ENCODE results near the gene AKR1C4. TPM values are rescaled to one million over a fixed set of nuclear protein-coding genes. Genes with fewer than 3 reads are reported as not detected.

Gene AKR1C4
- total RNA-seq, 1 donor from 2014 or later: not detected

DNA sequence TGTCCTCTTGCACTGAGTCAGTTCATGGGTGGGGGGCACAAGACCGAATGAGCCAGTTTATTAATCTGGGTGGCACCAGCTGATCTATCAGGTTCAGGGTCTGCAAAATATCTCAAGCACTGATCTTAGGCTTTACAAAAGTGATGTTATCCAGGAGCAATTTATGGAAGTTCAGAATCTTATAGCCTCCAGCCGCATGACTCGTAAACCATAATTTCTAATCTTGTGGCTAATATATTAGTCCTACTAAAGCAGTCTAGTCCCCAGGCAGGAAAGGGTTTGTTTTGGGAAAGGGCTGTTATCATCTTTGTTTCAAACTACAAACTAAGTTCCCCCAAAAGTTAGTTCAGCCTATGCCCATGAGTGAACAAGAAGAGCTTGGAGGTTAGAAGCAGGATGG lies 45.6 kb upstream of the AKR1C4 start:
- Mint-ChIP-seq H3K9me3 (peaks cover 22% of the 10 kb centered on the region), H3K36me3 (ENCODE audit: low read depth) (peaks cover 2% of the 10 kb centered on the region), H3K4me3 (no peak overlapping the region), H3K27ac (ENCODE audit: unreplicated experiment) (no peak overlapping the region), H3K27me3 (ENCODE audit: low read depth) (no peaks in the 10 kb centered on the region), H3K4me1 (no peaks in the 10 kb centered on the region)
- no peak for TF ChIP-seq CTCF (conservative IDR thresholded peaks at IDR 0.05)
- DNase-seq (ENCODE audit: low read depth, low spot score): no peak

DNA sequence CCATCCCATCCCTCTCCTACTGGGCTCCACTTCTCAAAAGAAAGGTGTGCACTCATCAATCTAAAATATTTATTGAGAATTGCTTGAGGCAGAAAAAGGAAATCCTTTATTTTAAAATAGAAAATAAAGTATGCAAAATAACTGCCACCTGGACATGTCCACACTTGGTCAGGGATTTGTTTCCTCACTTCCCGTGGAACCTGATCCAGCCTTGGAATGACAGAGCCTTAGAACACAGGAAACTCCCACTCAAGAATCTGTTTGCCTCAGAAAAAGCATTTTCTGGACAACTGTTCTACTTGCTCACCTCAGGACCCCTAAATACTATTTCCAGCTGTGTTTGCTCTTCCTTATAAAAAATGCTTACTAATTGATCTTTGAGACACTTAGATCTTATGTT lies 40.7 kb upstream of the AKR1C4 start:
- no peak overlapping the region for H3K27ac Mint-ChIP-seq (ENCODE audit: unreplicated experiment)
- H3K36me3 Mint-ChIP-seq (ENCODE audit: low read depth): peaks cover 6% of the 10 kb centered on the region
- H3K4me1 Mint-ChIP-seq: no peaks in the 10 kb centered on the region
- no peak for DNase-seq (ENCODE audit: low read depth, low spot score)
- H3K9me3 Mint-ChIP-seq: peaks cover 13% of the 10 kb centered on the region
- no peak for TF ChIP-seq CTCF (conservative IDR thresholded peaks at IDR 0.05)
- no peak overlapping the region for H3K4me3 Mint-ChIP-seq
- no peaks in the 10 kb centered on the region for H3K27me3 Mint-ChIP-seq (ENCODE audit: low read depth)

DNA sequence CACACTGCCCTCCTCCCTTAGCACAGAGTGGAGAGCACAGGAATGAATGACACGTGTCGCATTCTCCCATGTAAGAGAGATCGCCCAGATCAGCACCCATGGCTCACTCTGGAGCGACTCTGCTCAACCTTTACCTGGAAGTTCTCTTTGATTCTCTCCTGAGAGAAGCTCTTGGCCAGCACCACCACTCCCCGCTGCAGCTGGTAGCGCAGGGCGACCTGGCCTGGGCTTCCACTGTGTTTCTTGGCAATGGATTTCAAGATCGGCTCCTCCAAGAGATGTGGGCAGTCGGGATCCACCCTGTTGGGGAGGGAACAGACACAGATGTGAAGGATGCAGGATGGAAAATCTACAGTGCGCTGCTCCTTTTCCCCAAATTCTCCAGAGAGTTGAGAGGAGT lies 39.1 kb upstream of the AKR1C4 start:
- DNase-seq (ENCODE audit: low read depth, low spot score): no peak
- H3K27ac Mint-ChIP-seq (ENCODE audit: unreplicated experiment): no peak overlapping the region
- H3K9me3 Mint-ChIP-seq: peaks cover 19% of the 10 kb centered on the region
- TF ChIP-seq CTCF (conservative IDR thresholded peaks at IDR 0.05): no peak
- no peak overlapping the region for H3K4me3 Mint-ChIP-seq
- H3K27me3 Mint-ChIP-seq (ENCODE audit: low read depth): no peaks in the 10 kb centered on the region
- peaks cover 4% of the 10 kb centered on the region for H3K36me3 Mint-ChIP-seq (ENCODE audit: low read depth)
- no peaks in the 10 kb centered on the region for H3K4me1 Mint-ChIP-seq

DNA sequence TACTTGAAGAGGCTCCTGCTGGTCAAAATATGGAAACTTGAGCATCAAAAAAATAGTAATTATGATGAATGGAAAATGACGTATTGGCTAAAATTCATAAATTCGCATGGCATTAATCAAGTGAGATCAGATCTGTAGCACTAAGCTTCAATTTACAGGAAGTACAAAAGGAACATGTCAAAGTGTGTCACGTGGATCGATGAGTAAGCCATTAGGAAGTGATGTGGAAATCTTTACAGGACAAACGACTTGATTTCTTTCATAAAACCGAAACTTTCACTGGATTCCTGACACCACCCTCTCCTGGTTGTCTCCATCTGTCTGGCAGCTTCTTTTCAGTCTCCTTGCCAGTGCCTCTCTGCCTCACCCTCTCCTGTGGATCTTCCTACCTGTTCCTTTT lies 37.5 kb upstream of the AKR1C4 start:
- no peak overlapping the region for H3K27ac Mint-ChIP-seq (ENCODE audit: unreplicated experiment)
- no peaks in the 10 kb centered on the region for H3K4me1 Mint-ChIP-seq
- no peak for DNase-seq (ENCODE audit: low read depth, low spot score)
- H3K4me3 Mint-ChIP-seq: no peak overlapping the region
- peaks cover 9% of the 10 kb centered on the region for H3K36me3 Mint-ChIP-seq (ENCODE audit: low read depth)
- TF ChIP-seq CTCF (conservative IDR thresholded peaks at IDR 0.05): no peak
- H3K9me3 Mint-ChIP-seq: peaks cover 27% of the 10 kb centered on the region
- no peaks in the 10 kb centered on the region for H3K27me3 Mint-ChIP-seq (ENCODE audit: low read depth)

DNA sequence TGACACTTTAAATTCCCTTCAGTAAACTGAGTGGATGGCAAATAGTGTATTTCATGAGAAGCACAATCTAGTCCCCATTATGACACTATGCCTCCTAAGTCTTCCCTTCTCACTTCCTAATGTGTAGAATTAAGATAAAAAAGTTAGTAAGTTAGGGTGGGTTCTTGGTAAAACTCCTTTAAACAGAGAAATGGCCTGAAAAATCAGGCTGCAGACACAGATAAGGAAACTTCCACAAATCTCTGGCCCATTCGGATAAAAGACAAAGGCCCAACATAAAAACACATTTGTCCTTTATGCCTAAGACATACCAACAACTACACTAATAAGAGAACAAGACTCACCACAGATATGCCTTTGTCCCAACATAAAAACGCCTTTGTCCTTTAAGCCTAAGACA lies 33.1 kb upstream of the AKR1C4 start:
- DNase-seq (ENCODE audit: low read depth, low spot score): no peak
- Mint-ChIP-seq H3K9me3 (peaks cover 39% of the 10 kb centered on the region), H3K4me3 (no peak overlapping the region), H3K27me3 (ENCODE audit: low read depth) (no peaks in the 10 kb centered on the region), H3K4me1 (no peaks in the 10 kb centered on the region), H3K27ac (ENCODE audit: unreplicated experiment) (no peak overlapping the region), H3K36me3 (ENCODE audit: low read depth) (peaks cover 26% of the 10 kb centered on the region)
- no peak for TF ChIP-seq CTCF (conservative IDR thresholded peaks at IDR 0.05)

DNA sequence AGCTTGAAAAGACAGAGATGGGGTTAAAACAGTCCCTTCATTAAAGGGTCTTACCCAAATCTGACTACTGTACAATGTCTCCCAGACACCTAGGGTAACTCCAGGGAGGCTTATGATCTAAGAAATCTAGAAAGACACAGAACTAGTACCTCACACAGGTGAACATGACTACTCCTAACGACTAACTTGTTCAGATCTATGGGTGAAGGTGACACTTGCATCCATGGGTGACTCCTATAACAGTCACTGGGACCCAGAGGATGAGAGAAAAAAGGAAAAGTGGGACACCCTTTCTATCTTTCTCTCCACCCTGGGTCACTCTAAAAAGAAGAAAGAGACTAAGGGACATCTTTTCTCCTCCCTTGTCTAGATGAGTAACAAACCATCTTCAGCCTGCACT lies 30.9 kb upstream of the AKR1C4 start:
- Mint-ChIP-seq H3K27ac (ENCODE audit: unreplicated experiment) (no peak overlapping the region), H3K36me3 (ENCODE audit: low read depth) (peaks cover 25% of the 10 kb centered on the region), H3K27me3 (ENCODE audit: low read depth) (no peaks in the 10 kb centered on the region), H3K9me3 (peaks cover 40% of the 10 kb centered on the region), H3K4me3 (no peak overlapping the region), H3K4me1 (peaks cover 5% of the 10 kb centered on the region)
- no peak for DNase-seq (ENCODE audit: low read depth, low spot score)
- TF ChIP-seq CTCF (conservative IDR thresholded peaks at IDR 0.05): no peak

All from neural crest cell (in vitro differentiated cells).